Fibroblast of lung (primary cell): ENCODE measurements around the gene MAGI2.

Experiments used
- CTCF ChIP-seq, 2 donors: IDR thresholded peaks in 1 of 2; conservative IDR thresholded peaks in 1 of 2; 1 replicate in 1 of 2; 2 replicates in 1 of 2; pipeline ENCODE4 v1.5.1; 2011 to 2012; ENCODE audit warnings: low read length in 2 of 2, control low read depth in 1 of 2, inconsistent platforms in 1 of 2, low read depth in 1 of 2, mild to moderate bottlenecking in 1 of 2
- EZH2 ChIP-seq: IDR thresholded peaks from 2 replicates; pipeline ENCODE4 v1.5.1; 2012; ENCODE audit warnings: low read length, control low read depth, mild to moderate bottlenecking; ENCODE audit errors: missing control alignments

DNA sequence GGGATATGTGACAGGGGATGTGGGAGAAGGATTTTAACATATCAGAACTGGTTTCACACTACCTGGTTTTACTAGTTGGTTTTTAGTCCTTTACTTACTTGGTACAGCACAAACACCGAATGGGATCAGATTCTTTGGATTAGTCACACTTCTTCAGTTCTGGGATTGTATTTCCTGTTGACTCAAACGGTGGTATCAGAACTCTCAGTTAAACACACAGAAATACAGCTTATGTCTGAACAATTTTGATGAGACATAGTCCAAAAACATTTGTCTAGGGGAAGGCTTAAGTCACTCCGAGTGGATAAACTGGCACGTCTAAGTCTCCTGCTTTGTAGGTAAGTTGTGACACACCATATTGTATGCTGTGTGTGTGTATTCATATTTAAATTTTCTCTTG is 1174.4 kb downstream of the MAGI2 start:
- no peak for TF ChIP-seq CTCF (conservative IDR thresholded peaks at IDR 0.05 in 1 of 2, IDR thresholded peaks at IDR 0.05 in 1 of 2; ENCODE audit: low read depth in 1 of 2, low read length in 2 of 2)
- no peak for TF ChIP-seq EZH2
